Breast epithelium (tissue), 4 donors: ENCODE data around the gene NAV1. TPM values are rescaled to one million over a fixed set of nuclear protein-coding genes. Genes with fewer than 3 reads are reported as not detected.

ENCODE experiments used
- DNase-seq, 2 donors: peaks; one replicate each; pipeline ENCODE4 v3.0.0-alpha.2; 2019; ENCODE audit warnings: low spot score in 2 of 2
- H3K27ac ChIP-seq, 2 donors: fragments of 200-600 bp; sonication (generic) in 1 of 2; one replicate each; pipeline ENCODE4 v1.5.1; 2016 to 2019; ENCODE audit warnings: mild to moderate bottlenecking in 1 of 2
- H3K27me3 ChIP-seq, 2 donors: fragments of 200-600 bp; sonication (generic) in 1 of 2; one replicate each; pipeline versions ENCODE4 v1.5.1 to v1.6.0; 2017 to 2019; ENCODE audit warnings: control low read depth in 1 of 2, mild to moderate bottlenecking in 1 of 2
- H3K36me3 ChIP-seq: fragments of 200-600 bp; one replicate; pipeline ENCODE4 v1.5.1; 2019
- H3K4me1 ChIP-seq, 2 donors: fragments of 200-600 bp; sonication (generic); one replicate each; pipeline ENCODE4 v1.5.1; 2016 to 2019; ENCODE audit warnings: control low read depth in 1 of 2
- H3K4me3 ChIP-seq, 3 donors: fragments of 200-600 bp; sonication (generic); 1 replicate in 2 of 3; 2 replicates in 1 of 3; pipeline ENCODE4 v1.5.1; 2016 to 2019; ENCODE audit warnings: mild to moderate bottlenecking in 3 of 3, moderate library complexity in 2 of 3
- H3K9me3 ChIP-seq, 2 donors: fragments of 200-600 bp; sonication (generic) in 1 of 2; one replicate each; pipeline ENCODE4 v1.5.1; 2016 to 2019; ENCODE audit warnings: control low read depth in 1 of 2
- CTCF ChIP-seq, 3 donors: fragments of 450-650 bp; IDR thresholded peaks; one replicate each; pipeline ENCODE4 v1.5.1; 2016 to 2017; ENCODE audit warnings: antibody characterized with exemption in 3 of 3, mild to moderate bottlenecking in 3 of 3, moderate library complexity in 3 of 3
- POLR2A ChIP-seq: fragments of 450-650 bp; IDR thresholded peaks from one replicate; pipeline ENCODE4 v1.6.1; 2016; ENCODE audit warnings: antibody characterized with exemption, mild to moderate bottlenecking, moderate library complexity
- POLR2AphosphoS5 ChIP-seq, 3 donors: sonication (generic); formaldehyde crosslinking; IDR thresholded peaks; one replicate each; pipeline ENCODE4 v1.6.1; 2017; ENCODE audit warnings: antibody characterized with exemption in 3 of 3
- intact Hi-C: fragments of 100-400 bp; cut with DNase I; formaldehyde crosslinking; loops from one replicate; pipeline ENCODE4 v1.15.1; 2023; ENCODE audit warnings: low total_unique reads
- total RNA-seq, 3 donors: library from RNA; depleted of rRNA; stranded (reverse); fragments of >200 nt; gene quantifications; one replicate each; pipeline ENCODE4 v1.1.0, GENCODE V29; 2016

Gene NAV1
- total RNA-seq, 3 donors from 2014 or later = 11.3 to 31.5 (median 22.7) TPM

- intact Hi-C loops = loop anchor here (1.0 kb wide), 1 partner anchor 155 kb away; no protein-coding TSS in a partner anchor
- Histone ChIP-seq H3K9me3 (no peaks in the 10 kb centered on the region), H3K4me3 (no peak overlapping the region), H3K4me1 (peaks cover 0 to 3% of the 10 kb centered on the region in 2 donors), H3K27ac (peak overlapping the region; percentile 6 to 45), H3K36me3 (no peaks in the 10 kb centered on the region), H3K27me3 (no peaks in the 10 kb centered on the region)
- no peak for TF ChIP-seq CTCF (IDR thresholded peaks at IDR 0.05)
- TF ChIP-seq POLR2AphosphoS5 (IDR thresholded peaks at IDR 0.05) = no peak
- TF ChIP-seq POLR2A = no peak
- DNase-seq = no peak
Observed at GRCh38 chr1:201551877-201552731, 13.2 kb downstream of the NAV1 start.

GRCh38 chr1:201552941-201553351 lies 14.0 kb downstream of the NAV1 start:
- intact Hi-C loops = no loop called here
- H3K4me1 ChIP-seq = peaks cover 0 to 3% of the 10 kb centered on the region in 2 donors
- no peak for DNase-seq

GRCh38 chr1:201553496-201554189 lies 14.7 kb downstream of the NAV1 start:
- no peaks in the 10 kb centered on the region for H3K36me3 ChIP-seq
- DNase-seq = no peak
- TF ChIP-seq POLR2A = no peak
- no peak for TF ChIP-seq POLR2AphosphoS5 (IDR thresholded peaks at IDR 0.05)
- no peak for TF ChIP-seq CTCF (IDR thresholded peaks at IDR 0.05)
- H3K4me1 ChIP-seq = peaks cover 0 to 3% of the 10 kb centered on the region in 2 donors
- H3K4me3 ChIP-seq = no peak overlapping the region
- intact Hi-C loops = no loop called here
- no peaks in the 10 kb centered on the region for H3K9me3 ChIP-seq
- H3K27ac ChIP-seq = peak overlapping the region in 1 of 2 donors; percentile 66
- H3K27me3 ChIP-seq = no peaks in the 10 kb centered on the region

More at GRCh38 chr1:201552941-201553351, 14.0 kb downstream of the NAV1 start:
- Histone ChIP-seq H3K4me3 (no peak overlapping the region), H3K9me3 (no peaks in the 10 kb centered on the region), H3K36me3 (no peaks in the 10 kb centered on the region), H3K27me3 (no peaks in the 10 kb centered on the region), H3K27ac (peak overlapping the region in 1 of 2 donors; percentile 45)
- TF ChIP-seq POLR2A (no peak), POLR2AphosphoS5 (IDR thresholded peaks at IDR 0.05) (no peak), CTCF (IDR thresholded peaks at IDR 0.05) (no peak)

GRCh38 chr1:201554190-201554600 lies 15.3 kb downstream of the NAV1 start:
- peaks cover 0 to 3% of the 10 kb centered on the region in 2 donors for H3K4me1 ChIP-seq
- intact Hi-C loops = no loop called here

More at GRCh38 chr1:201554190-201554600, 15.3 kb downstream of the NAV1 start:
- H3K27me3 ChIP-seq = no peaks in the 10 kb centered on the region
- DNase-seq = no peak
- H3K9me3 ChIP-seq = no peaks in the 10 kb centered on the region
- no peaks in the 10 kb centered on the region for H3K36me3 ChIP-seq
- TF ChIP-seq POLR2AphosphoS5 (IDR thresholded peaks at IDR 0.05) = no peak
- TF ChIP-seq POLR2A = no peak
- no peak for TF ChIP-seq CTCF (IDR thresholded peaks at IDR 0.05)
- peak overlapping the region in 1 of 2 donors; percentile 66 for H3K27ac ChIP-seq
- H3K4me3 ChIP-seq = no peak overlapping the region
